RKO (cell line): ENCODE measurements around the gene CXCL11.
A peak's percentile ranks its signal among the peaks of the same experiment; 100 is the strongest.
"Not testable (repeated sequence)": the region's sequence is repeated elsewhere in the genome, so short reads cannot be mapped to it uniquely, and the experiment has no call there.

Experiments used
- DNase-seq: peaks from one replicate; pipeline ENCODE4 v3.0.0-alpha.2; 2016; ENCODE audit warnings: low spot score

Gene CXCL11

DNA sequence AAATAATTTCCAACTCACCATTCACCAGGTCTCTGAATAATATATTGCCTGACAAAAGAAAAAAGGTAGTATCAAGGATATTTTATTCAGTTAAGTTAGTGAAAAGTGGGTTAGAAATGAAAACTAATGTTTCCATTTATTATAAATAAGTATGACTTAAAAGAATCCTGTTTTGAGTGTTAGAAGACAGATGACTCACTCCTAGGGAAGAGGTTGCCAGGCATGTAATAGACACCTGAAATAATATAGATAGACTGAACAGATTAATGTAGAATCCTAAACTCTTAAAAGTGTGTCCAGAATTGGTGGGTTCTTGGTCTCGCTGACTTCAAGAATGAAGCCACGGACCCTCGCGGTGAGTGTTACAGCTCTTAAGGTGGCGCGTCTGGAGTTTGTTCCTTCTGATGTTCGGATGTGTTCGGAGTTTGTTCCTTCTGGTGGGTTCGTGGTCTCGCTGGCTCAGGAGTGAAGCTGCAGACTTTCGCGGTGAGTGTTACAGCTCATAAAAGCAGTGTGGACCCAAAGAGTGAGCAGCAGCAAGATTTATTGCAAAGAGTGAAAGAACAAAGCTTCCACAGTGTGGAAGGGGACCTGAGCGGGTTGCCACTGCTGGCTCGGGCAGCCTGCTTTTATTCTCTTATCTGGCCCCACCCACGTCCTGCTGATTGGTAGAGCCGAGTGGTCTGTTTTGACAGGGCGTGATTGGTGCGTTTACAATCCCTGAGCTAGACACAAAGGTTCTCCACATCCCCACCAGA is 6.5 kb upstream of the CXCL11 start:
- DNase-seq, result not testable (repeated sequence)

DNA sequence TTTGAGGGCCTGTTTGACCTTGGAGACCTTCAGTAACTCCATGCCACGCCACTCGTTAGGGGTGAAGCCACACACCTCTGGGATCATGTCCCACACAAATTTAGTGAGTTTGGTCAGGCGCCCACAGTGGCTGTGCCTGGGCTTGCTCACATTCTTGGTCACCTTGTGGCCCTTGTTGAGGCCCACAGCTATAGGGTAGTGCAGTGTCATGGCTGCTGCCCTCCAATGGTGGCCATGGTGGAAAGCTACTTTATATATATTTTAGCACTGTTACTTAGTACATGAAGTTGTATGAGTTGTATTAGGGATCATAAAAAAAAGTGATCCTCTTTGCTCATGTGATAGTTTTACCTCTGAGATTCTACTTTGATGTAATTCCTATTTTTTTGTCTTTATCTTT is 985 bp upstream of the CXCL11 start:
- DNase-seq, result no peak

DNA sequence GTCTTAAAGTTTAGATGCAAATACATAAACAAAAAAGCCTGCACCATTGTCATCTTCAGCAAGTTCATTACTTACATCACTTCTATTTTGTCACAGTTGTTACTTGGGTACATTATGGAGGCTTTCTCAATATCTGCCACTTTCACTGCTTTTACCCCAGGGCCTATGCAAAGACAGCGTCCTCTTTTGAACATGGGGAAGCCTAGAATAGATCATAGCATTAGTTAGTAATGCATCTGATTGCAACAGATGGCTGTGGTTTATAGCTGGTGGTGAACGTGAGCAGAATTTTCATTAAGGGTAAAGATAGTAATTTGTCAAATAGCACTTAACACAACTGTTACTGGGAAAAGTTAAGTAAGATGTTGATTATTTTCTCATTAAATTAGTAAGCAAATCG is 729 bp downstream of the CXCL11 start:
- no peak for DNase-seq

DNA sequence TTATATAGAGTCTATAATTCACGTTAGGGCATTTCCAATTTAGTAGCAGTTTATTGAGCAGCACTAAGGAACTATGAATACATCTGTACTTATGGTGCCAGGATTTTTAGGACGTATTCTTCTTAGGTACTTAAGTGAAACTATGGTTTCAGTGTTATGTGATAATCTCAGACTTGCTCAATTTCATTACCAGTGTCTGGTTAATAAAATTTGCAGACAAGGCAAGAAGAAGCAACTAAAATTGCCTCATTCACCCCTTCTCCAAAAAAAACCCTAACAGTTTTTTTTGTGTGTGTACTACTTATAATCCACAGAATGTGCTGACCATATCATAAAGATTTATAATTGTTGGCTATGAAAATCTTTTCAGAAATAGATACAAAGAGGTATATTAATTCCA is 6.6 kb downstream of the CXCL11 start:
- DNase-seq, result no peak

DNA sequence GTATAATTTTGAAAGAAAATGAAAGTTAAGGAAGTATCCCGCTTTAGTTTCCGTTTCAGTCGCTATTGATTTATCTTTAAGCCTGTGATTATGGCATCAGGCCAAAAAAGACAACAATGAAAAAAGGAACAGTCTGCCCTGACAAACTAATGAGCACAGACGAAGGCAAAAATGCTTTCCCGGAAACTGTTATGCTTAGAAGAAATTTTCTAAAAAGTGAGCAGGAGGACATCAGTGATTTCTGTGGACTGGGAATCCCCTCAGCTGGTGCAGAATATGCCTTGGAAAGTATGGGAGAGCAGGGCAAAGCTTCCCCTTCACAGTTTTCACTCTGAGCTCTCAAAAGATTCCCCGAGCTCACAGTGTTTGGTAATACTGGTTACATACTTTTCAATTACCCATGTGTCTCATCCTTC is 7.5 kb downstream of the CXCL11 start:
- no peak for DNase-seq

DNA sequence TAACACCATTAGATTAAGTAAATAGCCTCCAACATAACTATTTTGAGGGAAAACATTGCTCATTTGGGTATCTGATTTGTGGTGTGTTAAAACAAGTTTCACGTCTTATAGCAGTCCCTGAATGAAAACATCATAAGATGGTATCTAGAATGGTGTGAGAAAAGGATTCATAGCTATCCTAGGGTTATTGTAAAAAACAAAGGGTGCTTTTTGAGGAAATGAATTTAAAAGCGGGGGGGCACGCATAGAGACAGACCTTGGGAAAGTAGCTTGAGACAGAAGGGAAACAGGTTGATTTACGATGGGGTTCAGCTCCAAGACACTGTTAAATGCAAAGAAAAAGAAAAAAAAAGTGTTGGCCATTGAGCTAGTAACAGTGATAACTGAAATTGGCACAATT is 11.8 kb downstream of the CXCL11 start:
- no peak for DNase-seq

DNA sequence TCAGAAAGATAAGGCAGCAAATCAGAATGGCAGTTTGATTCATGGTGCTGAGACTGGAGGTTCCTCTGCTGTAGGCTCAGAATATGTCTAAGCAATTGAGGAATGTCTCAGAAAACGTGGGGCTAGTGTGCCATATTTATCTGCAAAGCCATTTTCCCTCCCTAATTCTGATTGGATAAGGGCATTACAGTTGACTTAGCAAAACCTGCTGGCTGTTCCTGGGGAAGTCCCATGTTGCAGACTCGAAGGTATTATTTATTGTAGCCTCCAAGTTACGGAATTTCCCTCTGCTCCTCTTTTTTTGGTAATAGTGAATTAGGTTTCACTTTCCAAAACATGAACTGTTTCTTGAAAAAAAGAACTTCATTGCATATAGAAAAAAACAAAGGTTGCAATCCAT is 12.5 kb downstream of the CXCL11 start, which contains the start of gene CXCL10:
TSS of gene CXCL10 (minus strand) at position 109 of the 400 bp plus-strand sequence. CDS start at position 43, 66 bp downstream.
- no peak for DNase-seq

DNA sequence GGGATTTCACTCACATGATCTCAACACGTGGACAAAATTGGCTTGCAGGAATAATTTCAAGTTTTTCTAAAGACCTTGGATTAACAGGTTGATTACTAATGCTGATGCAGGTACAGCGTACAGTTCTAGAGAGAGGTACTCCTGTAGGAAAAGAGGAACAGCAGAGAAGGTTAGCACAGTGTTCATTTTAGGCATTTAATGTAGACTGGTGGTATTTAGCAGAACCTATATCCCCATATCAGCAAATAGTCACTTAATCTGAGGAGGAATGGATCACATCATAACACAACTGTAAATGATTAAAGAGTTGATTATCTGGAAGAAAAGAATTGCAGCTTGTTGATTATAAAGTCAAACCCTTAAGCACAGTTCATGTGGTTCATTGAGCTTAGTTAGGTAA is 13.2 kb downstream of the CXCL11 start:
- no peak for DNase-seq

DNA sequence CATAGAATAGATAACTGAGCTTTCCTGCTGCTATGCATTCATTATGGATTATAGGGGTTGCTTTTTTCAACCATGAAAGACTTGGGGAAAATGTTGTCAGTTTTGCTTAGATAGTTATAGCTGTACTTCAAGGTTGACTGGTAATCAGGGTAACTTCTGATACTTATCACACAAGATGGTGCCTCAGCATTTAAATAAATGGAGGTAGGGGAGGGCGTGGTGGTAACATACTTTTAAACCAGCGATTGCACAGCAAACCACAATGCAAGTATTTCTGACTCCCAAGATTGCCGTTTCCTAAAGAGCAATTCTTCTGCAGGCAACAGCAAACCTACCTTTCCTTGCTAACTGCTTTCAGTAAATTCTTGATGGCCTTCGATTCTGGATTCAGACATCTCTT is 13.8 kb downstream of the CXCL11 start:
- no peak for DNase-seq

DNA sequence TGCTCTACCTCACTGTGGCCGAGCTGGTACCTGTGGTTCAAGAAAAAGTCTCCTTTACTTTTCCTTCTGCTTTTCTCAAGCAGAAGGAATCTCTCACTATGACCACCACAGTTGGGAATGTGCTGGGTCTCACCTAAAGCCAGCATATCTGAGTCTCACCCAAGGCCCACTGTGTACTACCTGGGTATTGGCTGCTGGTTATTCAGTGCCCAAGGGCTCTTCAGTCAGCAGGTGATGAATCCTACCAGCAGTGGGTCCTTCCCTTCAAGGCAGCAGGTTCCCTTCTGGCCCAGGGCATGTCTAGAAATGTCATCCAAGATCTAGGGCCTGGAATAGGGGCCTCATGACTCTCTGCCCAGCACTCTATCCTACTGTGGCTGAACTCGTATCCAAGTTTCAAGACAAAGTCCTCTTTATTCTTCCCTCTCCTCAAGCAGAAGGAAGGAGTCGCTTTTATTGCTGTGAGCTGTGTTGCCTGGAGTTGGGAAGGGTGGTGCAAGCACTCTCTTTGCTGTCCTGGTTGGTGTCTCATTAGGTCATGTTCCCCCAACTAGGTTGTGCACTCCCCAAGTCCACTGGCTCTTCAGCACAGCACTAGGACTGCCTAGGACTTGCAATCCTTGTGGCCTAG is 18.7 kb downstream of the CXCL11 start:
- DNase-seq, result no peak

DNA sequence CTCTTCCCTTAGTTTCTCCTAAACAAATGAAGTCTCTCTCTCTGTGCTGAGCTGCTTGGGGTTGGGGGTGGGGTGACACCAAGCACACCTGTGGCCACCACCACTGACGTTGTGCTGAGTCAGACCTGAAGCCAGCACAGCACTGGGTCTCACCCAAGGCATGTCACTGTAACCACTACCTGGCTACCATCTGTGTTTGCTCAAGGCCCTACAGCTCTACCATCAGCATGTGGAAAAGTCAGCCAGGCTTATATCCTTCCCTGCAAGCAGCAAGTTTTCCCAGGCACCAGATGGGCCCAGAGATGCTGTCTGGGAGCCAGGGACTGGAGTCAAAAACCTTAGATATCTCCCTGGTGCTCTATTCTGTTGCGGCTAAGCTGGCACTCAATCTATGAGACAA is 19.5 kb downstream of the CXCL11 start:
- no peak for DNase-seq

DNA sequence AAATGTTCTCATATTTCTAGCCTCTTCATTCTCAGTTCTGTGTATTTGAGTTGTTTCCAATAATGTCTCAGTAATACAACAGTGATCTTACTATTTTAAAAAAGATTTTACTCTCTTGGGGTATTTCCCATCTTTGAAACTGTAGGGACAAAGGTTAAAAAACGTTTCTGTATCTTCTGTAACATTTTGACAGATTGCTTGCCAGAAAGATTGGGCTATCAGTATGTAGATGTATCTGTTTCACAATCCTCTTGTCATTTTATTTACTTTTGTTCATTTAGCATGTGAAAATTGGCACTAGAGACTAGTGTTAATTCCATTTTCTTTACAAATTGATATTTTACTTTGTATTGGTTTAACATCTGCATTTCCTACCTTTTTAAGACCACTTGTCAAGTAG is 22.3 kb downstream of the CXCL11 start:
- DNase-seq, result no peak

DNA sequence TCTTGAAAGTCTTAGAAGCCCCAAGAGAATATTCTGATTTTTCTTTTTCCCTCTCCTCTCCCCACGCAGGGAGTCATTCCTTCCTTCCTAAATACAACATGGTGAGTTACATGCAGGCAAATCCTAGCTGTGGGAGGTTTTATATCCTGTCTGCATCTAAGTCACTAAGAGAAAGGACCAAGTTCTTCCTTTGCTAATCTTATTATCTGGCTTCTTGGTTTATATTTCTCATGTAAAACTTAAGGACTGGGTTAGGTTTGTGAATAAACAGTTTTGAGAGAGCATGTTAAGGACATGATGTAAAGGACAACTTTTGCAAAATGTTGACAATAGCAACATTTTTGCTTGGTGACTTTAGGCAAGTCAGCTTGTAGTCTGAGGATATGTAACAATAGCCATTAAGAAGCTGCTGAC is 23.5 kb downstream of the CXCL11 start:
- DNase-seq, result no peak

DNA sequence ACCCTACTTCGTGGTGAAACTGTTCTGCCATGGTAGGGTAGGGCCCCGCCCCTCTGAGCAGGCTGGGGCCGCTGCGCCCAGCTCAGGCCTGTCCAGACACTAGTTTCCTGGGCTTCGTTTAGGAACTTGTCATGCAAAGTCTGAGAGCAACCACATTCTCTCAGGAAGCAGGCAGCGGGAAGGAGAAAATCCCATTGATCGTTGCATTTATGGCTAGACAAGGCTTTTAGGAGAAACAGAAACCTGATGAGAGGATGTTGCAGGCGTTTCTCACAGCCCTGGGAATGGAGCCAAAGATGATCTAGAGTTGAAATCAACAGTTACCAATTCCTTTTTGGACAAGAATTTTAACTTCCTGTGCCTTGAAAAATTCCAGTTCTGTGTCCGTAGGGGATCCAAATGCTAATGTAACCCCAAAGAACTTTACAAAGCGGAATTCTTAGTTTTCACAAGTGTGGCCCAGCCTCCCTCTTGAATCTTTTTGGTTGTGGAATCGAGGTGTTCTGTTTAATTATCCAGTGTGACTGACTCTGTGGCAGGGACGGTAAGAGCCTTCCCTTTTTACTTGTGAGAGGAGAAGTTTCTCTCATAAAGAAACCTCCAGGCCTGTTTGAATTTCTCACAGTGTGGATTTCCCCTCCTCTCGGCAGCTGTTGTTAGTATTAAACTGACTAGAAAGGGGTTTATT is 24.0 kb downstream of the CXCL11 start:
- no peak for DNase-seq

DNA sequence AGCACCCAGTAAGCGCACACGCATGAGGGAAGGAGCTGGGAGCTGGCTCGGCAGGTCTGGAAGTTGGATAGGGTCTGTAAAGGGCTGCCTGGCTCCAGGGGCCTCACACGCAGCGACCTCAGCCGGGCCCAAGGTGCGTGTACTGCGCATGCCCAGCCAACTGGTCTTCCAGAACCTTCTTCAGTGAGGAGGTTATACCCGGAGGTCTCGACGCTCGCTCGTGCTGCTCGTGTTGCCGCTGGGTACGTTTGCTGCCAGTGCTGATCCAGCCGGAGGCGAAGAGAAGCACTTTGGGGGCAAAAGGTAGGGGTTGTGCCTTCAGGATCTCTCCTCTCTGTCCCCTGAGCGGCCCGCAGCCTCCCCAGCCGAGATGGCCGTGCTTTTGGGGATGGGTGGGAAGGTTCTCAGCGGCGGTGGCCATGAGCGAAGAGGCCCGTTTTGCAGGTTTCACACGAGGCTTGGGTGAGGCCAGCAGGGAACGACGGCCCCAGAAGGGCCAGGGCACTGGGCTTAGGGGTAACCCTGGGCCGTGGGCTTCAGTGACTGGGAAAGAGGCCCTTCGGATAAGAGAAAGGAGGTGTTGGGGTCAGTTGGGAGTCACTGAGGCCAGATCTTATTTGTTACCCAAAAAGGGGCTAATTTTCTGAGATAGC is 24.7 kb downstream of the CXCL11 start:
- DNase-seq, result no peak

DNA sequence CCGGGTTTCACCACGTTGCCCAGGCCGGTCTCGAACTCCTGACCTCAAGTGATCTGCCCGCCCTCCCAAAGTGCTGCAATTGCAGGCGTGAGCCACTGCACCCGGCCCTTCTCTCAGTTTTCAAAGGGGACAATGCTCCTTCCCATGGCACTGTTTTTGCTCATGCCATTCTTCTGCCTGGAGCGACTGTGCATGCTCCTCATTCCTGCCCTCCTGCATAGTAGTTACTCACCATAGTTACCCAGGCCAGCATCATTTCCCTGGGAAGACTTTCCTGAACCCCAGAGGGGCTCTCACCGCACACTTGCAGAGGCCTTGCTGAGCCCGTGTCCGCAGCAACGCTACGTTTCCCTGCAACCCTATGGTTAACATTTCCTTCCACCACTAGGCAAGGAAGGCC is 25.3 kb downstream of the CXCL11 start:
- DNase-seq, result no peak

DNA sequence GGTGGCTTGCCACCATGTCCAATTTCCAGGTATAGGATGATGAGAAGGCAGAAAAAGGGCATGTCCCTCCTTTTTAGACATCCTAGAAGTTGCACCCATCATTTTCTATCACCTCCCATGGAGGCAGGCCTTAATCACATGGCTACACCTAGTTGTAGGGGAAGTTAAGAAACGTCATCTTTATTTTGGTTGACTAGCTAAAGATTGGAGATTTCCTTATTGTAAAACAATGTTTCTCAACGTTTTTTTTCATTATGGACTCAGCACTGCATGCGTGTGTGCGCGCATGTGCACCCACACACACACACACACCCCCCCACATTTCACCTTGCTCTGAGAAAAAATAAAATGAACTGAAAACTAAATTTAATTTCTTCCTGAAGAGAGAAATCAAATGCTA is 26.6 kb downstream of the CXCL11 start:
- no peak for DNase-seq

DNA sequence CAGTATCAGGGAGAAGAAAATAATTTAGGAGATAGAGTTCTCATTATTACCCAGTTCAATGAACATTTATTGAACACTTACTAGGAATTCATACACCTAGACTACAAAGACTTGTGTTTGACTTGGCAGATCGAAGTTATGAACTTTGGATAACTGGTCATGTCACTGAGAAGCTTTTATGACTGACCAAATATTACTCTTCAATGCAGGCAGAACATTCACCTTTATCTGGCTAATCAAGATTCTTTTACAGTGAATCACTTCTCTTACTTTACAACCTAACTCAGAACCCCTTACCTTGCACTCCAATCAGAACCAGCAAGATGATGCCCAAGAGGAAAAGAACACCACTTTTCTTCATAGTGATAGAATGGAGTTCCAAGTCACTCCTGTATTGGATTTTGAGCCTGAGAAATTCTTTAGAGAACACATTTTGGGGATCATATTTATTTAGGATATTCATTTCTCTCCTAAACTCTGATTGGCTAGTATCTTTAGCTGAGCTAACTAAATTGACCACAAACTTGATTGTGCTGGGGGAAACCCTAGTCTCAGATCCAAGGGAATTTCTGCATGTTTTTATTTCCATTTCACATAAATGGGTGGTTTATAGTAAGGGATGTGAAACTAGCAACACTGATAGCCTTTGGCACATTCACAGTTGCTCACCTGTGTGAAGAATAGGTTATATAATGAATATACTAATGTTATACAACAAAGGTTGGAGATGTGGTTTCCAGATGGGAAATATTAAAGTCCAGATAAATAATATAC is 28.6 kb downstream of the CXCL11 start, which contains the start of gene CXCL9:
TSS of gene CXCL9 (minus strand) at position 421 of the 774 bp plus-strand sequence. CDS start at position 361, 60 bp downstream.
- DNase-seq, result no peak

DNA sequence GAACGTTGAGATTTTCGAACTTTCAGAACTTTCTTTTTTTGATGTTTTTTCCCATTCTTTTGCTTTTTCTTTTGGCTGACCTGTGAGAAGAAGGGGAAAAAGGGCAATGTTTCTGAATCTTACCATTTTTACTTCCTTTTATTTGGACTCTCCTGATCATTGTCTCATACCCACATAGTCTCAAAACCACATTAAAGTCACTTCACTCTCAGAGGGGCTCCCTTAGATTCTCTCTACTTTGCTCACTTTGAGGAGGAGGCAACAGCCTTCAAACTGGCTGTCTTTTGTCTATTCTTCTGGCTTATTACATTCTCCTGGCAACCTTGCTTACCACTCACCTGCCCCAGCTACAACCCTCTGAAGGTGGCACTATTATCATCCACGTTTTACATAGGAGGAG is 32.2 kb downstream of the CXCL11 start:
- DNase-seq, result no peak

DNA sequence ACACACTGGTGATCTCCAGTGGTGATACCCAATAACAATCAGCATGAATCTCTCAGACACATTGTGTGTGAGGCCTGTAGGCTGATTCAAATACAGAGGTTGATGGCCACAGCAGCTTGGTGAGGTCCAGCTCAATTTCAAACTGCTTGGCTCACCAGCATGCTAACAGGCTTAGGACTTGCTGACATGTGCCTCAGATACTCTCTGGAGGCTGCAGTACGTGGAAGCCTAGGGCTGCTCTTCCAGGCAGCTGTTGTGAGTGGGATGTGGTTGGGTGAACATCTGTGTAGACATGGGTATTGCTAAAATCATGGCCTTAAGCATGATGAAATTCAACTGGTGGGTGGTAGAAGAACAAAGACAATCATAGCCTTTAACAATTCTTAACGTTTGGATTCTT is 32.8 kb downstream of the CXCL11 start:
- DNase-seq, result no peak

DNA sequence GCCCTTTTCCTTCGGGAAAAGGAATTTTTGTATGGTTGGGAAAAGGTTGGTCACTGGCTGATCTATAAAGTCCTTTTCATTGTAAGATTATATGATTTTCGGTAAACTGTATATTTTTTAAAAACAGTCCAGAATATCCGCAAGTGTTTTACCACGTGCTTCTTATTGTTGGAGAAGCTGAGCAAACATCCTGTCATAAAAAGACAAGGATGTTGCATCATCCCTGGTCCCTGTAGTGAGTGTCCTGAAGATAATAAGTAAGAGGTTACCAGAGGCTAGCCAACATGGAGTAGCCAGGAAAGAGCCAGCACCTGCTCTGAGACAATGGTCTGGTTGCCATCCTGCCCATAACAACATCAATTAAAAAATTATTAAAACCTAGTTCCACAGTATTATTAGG is 33.7 kb downstream of the CXCL11 start:
- DNase-seq, result peak; percentile 63

DNA sequence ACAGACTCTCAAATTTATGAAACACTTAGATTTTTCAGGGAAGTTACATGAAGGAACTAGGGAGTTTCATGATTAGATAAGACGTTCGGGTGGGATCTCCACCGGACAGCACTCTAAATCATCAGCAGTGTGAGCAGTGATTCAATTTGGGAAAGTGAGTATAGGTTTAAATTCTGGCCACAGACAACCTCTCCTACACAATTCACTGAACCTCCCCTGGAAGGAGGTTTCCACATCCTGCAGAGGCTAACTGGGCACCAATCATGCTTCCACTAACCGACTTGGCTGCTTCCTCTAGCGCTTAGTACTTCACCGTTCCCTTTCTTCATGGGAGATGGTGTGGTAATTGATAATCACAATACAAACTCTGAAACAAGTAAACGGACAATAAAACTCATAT is 34.2 kb downstream of the CXCL11 start:
- DNase-seq, result no peak
